IMR-90 (cell line): ENCODE data around the gene ENPP3.

Experiments used
- CTCF ChIP-seq: conservative IDR thresholded peaks from 2 replicates; pipeline ENCODE4 v1.5.1; 2012; ENCODE audit warnings: mild to moderate bottlenecking, low read depth, low read length, improper control_type of control experiment
- POLR2A ChIP-seq: IDR thresholded peaks from 2 replicates; pipeline ENCODE4 v1.6.1; 2012; ENCODE audit warnings: mild to moderate bottlenecking, low read depth, low read length

GRCh38 chr6:131592935-131593334, 44.2 kb upstream of the ENPP3 start:
- TF ChIP-seq CTCF, result no peak
- TF ChIP-seq POLR2A, result no peak
